ENCODE data around the gene CSMD2. TPM values are rescaled to one million over a fixed set of nuclear protein-coding genes. Genes with fewer than 3 reads are reported as not detected.

CSMD2 gene
- total and polyA plus RNA-seq, 2 of the 4 experiments (the other 2 are of a cell fraction): under 0.01 to 0.36 TPM

DNA sequence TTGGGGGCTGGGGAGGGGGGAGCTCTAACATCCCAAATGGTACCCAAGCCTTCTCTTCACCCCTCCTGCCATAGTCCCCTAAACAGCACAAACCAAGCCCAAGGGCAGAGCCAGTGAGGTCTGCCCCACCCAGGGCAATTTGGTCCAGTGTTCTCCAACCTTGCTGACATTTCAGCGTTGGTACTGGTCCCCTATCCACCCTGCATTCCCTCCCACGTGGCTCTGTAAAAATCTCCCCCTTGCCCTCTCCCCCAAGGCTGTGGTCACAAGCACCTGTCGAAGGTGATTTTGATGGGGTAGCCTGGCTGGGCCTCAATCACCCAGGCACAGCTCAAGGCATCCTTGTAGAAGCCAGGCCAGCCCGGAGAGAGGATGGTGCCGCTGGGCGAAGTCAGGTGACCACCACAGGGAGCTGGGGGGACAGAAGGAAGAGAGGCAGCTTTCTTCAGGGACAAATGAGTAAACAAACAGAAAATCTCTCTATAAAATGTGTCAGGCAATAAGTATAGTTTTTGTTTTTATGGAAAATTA lies 438.7 kb downstream of the CSMD2 start:
- no peak overlapping the region for H3K56ac ChIP-seq (ENCODE audit: extremely low read depth, insufficient read depth, low read length)
- no peaks in the 10 kb centered on the region for H3K36me3 ChIP-seq (ENCODE audit: control insufficient read depth, insufficient read depth, low read length)
- CTCF ChIA-PET: no interaction called here
- H2AK9ac ChIP-seq (replicated peaks; ENCODE audit: low read depth, low read length, poor library complexity): no peak overlapping the region
- H2BK120ac ChIP-seq (ENCODE audit: low read depth, low read length): no peak overlapping the region
- ATAC-seq (ENCODE audit: low read depth) (no peak), DNase-seq (no peak)
- H2BK15ac ChIP-seq (ENCODE audit: low read depth, low read length): no peak overlapping the region
- dilution Hi-C loops (cut with HindIII; ENCODE audit: low sequenced_read_pairs, unreplicated experiment) (no loop called here), in situ Hi-C loops (cut with MboI; ENCODE audit: low sequenced_read_pairs) (no loop called here), intact Hi-C loops (cut with micrococcal nuclease) (no loop called here)
- H4K5ac ChIP-seq (ENCODE audit: low read depth, low read length): no peak overlapping the region
- no peak overlapping the region for H2BK5ac ChIP-seq (ENCODE audit: low read depth, low read length, poor library complexity, severe bottlenecking)
- no peak overlapping the region for H3K4me3 ChIP-seq (ENCODE audit: insufficient read depth, low read depth, low read length)
- H3K9ac ChIP-seq (ENCODE audit: low read depth, low read length): no peak overlapping the region
- H2BK20ac ChIP-seq (ENCODE audit: low read depth, low read length): no peak overlapping the region
- TF ChIP-seq CTCF (conservative IDR thresholded peaks at IDR 0.05; ENCODE audit: low read depth, low read length) (no peak), RCOR1 (IDR thresholded peaks at IDR 0.05; ENCODE audit: insufficient replicate concordance, low read length) (no peak), MXI1 (IDR thresholded peaks at IDR 0.05; ENCODE audit: borderline replicate concordance, low read depth, low read length) (no peak), USF2 (IDR thresholded peaks at IDR 0.05; ENCODE audit: low read depth, low read length) (no peak), CEBPB (IDR thresholded peaks at IDR 0.05; ENCODE audit: low read depth, low read length) (no peak), MAZ (IDR thresholded peaks at IDR 0.05; ENCODE audit: borderline replicate concordance, low read depth, low read length) (no peak), ELK1 (IDR thresholded peaks at IDR 0.05; ENCODE audit: borderline replicate concordance, low read depth, low read length) (no peak), BHLHE40 (IDR thresholded peaks at IDR 0.05; ENCODE audit: low read depth, low read length) (no peak), MAFK (IDR thresholded peaks at IDR 0.05; ENCODE audit: low read depth, low read length) (no peak), SMC3 (IDR thresholded peaks at IDR 0.05; ENCODE audit: low read depth, low read length) (no peak), CHD1 (IDR thresholded peaks at IDR 0.05; ENCODE audit: low read depth, low read length) (no peak)
- no CpG with 5 or more reads among the region's 6 CpGs for WGBS, 2 experiments (ENCODE audit: extremely low coverage in 2 of 2, insufficient read length in 1 of 2)
- no peaks in the 10 kb centered on the region for H3K9me1 ChIP-seq (ENCODE audit: insufficient read depth, low read length)
- no peak overlapping the region for H4K91ac ChIP-seq (ENCODE audit: insufficient read depth, low read depth, low read length)
- no peaks in the 10 kb centered on the region for H3K27me3 ChIP-seq (ENCODE audit: control insufficient read depth, insufficient read depth, low read length)
- H4K20me1 ChIP-seq (ENCODE audit: insufficient read depth, low read length): no peaks in the 10 kb centered on the region
- no peak overlapping the region for H3K18ac ChIP-seq (ENCODE audit: low read depth, low read length)
- H2AFZ ChIP-seq (replicated peaks; ENCODE audit: low read length, poor library complexity): no peak overlapping the region
- H3K27ac ChIP-seq (ENCODE audit: insufficient read depth, low read length): no peak overlapping the region
- peaks cover 6% of the 10 kb centered on the region; the same call in 1 of the 2 replicates for H3K9me3 ChIP-seq (ENCODE audit: control insufficient read depth, insufficient read depth, low read length)
- no peaks in the 10 kb centered on the region for H3K4me1 ChIP-seq (ENCODE audit: control insufficient read depth, insufficient read depth, low read length)
- H3K4ac ChIP-seq (ENCODE audit: low read depth, low read length): no peak overlapping the region
- H3K4me2 ChIP-seq (ENCODE audit: low read depth, low read length): no peak overlapping the region
- no peak overlapping the region for H4K8ac ChIP-seq (ENCODE audit: low read depth in 2 of 2, low read length in 2 of 2)
- no peak overlapping the region for H3K23ac ChIP-seq (ENCODE audit: low read depth, low read length)
- H2AK5ac ChIP-seq (ENCODE audit: low read depth, low read length): no peak overlapping the region
- H3K14ac ChIP-seq (replicated peaks; ENCODE audit: low read depth, low read length): no peak overlapping the region
- no peaks in the 10 kb centered on the region for H3K79me1 ChIP-seq (ENCODE audit: low read depth in 1 of 2, low read length in 2 of 2)
- no TSS peak for BruUV-seq (replicated peaks)
- POLR2A ChIA-PET (ENCODE audit: unreplicated experiment): no interaction called here
